Endothelial cell of umbilical vein (primary cell): Measurements from ENCODE around the gene CPED1.

Experiments used
- EZH2 ChIP-seq: IDR thresholded peaks from 2 replicates; pipeline ENCODE4 v1.6.1; 2012; ENCODE audit warnings: borderline replicate concordance, low read depth, mild to moderate bottlenecking, moderate library complexity, low read length, inconsistent platforms; ENCODE audit not compliant: severe bottlenecking
- POLR2A ChIP-seq: IDR thresholded peaks from 2 replicates; pipeline ENCODE4 v1.6.1; 2012; ENCODE audit warnings: low read depth, mild to moderate bottlenecking, control low read depth, low read length
- TF ChIP-seq, protein P1 (sequence below), 2 donors: IDR thresholded peaks; 1 replicate in 1 of 2; 2 replicates in 1 of 2; pipeline ENCODE4 v1.5.1; 2011; ENCODE audit warnings: low read length in 2 of 2, mild to moderate bottlenecking in 2 of 2, moderate library complexity in 2 of 2, control low read depth in 1 of 2, inconsistent platforms in 1 of 2, low read depth in 1 of 2; ENCODE audit not compliant: insufficient read depth in 1 of 2; ENCODE audit errors: extremely low read depth in 1 of 2
- TF ChIP-seq, protein P2 (sequence below): IDR thresholded peaks from 2 replicates; pipeline ENCODE4 v1.6.1; 2011; ENCODE audit not compliant: insufficient read depth, insufficient read length

DNA sequence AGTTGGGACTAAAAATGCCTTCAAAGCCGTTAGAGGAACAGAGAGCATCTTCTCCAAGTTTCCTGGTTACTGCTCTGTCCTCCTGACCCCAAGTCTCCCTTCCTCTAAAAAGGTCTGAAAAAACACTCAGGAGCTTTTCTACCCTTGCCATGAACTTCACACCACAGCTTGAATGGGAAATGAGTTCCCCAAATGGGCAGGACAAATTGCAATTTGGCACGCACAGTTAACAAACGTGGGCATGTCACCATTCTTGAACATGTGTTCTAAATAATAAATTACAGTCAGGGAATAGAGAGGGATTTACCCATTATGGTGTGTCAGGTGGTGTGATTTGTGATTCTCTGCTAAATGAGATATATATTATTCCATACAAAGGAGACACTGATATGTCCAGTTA, 249.1 kb downstream of the CPED1 start:
- TF ChIP-seq EZH2 (no peak), POLR2A (no peak)
- TF ChIP-seq, protein P1, sequence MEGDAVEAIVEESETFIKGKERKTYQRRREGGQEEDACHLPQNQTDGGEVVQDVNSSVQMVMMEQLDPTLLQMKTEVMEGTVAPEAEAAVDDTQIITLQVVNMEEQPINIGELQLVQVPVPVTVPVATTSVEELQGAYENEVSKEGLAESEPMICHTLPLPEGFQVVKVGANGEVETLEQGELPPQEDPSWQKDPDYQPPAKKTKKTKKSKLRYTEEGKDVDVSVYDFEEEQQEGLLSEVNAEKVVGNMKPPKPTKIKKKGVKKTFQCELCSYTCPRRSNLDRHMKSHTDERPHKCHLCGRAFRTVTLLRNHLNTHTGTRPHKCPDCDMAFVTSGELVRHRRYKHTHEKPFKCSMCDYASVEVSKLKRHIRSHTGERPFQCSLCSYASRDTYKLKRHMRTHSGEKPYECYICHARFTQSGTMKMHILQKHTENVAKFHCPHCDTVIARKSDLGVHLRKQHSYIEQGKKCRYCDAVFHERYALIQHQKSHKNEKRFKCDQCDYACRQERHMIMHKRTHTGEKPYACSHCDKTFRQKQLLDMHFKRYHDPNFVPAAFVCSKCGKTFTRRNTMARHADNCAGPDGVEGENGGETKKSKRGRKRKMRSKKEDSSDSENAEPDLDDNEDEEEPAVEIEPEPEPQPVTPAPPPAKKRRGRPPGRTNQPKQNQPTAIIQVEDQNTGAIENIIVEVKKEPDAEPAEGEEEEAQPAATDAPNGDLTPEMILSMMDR (IDR thresholded peaks at IDR 0.05; ENCODE audit: extremely low read depth in 1 of 2, insufficient read depth in 1 of 2, low read depth in 1 of 2, low read length in 2 of 2) = no peak
- TF ChIP-seq, protein P2, sequence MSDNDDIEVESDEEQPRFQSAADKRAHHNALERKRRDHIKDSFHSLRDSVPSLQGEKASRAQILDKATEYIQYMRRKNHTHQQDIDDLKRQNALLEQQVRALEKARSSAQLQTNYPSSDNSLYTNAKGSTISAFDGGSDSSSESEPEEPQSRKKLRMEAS = no peak
